Right lung (tissue), 5 donors: ENCODE results near the gene ZNF469. TPM values are rescaled to one million over a fixed set of nuclear protein-coding genes. Genes with fewer than 3 reads are reported as not detected.
"Not testable (repeated sequence)": the region's sequence is repeated elsewhere in the genome, so short reads cannot be mapped to it uniquely, and the experiment has no call there.

Experiments
- DNase-seq, 2 donors: peaks; one replicate each; pipeline ENCODE4 v3.0.0-alpha.2; 2013
- polyA plus RNA-seq, 5 donors: library from polyadenylated mRNA; unstranded; fragments of 120-200 nt; gene quantifications; one replicate each; pipeline versions ENCODE4 v1.2.1 to v1.2.3, GENCODE V29; 2013; ENCODE audit warnings: inconsistent platforms in 1 of 5, low replicate concordance in 1 of 5; ENCODE audit not compliant: insufficient read length in 5 of 5, insufficient read depth in 1 of 5

The ZNF469 gene
- polyA plus RNA-seq, 5 donors = 1.5 to 3.1 (median 1.7) TPM

- DNase-seq = no peak
Observed at GRCh38 chr16:88358023-88358420, 24.7 kb upstream of the ZNF469 start.

DNA sequence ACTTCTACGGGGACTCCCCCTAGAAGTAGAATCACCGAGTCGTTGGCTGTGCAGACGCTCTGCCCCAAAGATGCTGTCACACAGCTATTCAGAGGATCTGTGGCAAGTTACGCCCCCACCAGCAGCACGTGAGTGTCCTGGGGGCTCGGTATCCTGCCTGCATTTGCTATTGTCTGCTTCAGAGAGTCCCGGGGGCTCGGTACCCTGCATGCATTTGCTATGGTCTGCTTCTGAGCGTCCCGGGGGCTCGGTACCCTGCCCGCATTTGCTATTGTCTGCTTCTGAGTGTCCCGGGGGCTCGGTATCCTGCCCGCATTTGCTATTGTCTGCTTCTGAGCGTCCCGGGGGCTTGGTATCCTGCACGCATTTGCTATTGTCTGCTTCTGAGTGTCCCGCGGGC is 23.8 kb upstream of the ZNF469 start:
- no peak for DNase-seq

GRCh38 chr16:88360401-88360800 is 22.4 kb upstream of the ZNF469 start:
- DNase-seq = not testable (repeated sequence)

DNA sequence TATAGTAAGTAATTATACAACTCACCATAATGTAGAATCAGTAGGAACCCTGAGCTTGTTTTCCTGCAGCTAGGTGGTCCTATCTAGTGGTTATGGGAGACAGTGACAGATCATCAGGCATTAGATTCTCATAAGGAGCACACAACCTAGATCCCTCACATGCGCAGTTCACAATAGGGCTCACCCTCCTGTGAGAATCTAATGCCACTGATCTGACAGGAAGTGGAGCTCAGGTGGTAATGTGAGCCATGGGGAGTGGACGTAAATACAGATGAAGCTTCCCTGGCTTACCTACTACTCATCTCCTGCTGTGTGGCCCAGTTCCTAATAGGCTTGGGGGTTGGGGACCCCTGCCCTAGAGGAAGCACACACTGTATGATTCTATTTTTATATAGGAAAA is 21.8 kb upstream of the ZNF469 start:
- no peak for DNase-seq

DNA sequence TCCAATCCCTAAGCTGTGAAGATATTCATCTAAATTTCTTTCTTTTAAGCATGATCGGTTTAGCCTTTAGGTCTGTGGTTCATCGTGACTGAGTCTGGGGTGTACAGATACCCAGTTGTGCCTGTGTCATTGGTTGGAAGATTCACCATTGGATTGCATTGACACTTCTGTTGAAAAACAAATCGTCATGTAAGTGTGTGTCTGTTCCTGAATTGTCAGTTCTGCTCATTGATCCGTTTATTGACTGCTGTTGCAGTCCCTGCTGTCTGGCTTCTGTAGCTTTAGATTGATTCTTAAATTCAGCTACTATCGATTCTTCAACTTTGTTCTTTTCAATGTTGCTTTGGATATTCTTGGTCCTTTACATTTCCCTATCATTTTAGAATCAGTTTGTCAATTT is 21.0 kb upstream of the ZNF469 start:
- DNase-seq = no peak

- no peak for DNase-seq
Observed at GRCh38 chr16:88363239-88363891, 19.4 kb upstream of the ZNF469 start.

- no peak for DNase-seq
Observed at GRCh38 chr16:88365244-88365865, 17.4 kb upstream of the ZNF469 start.

DNA sequence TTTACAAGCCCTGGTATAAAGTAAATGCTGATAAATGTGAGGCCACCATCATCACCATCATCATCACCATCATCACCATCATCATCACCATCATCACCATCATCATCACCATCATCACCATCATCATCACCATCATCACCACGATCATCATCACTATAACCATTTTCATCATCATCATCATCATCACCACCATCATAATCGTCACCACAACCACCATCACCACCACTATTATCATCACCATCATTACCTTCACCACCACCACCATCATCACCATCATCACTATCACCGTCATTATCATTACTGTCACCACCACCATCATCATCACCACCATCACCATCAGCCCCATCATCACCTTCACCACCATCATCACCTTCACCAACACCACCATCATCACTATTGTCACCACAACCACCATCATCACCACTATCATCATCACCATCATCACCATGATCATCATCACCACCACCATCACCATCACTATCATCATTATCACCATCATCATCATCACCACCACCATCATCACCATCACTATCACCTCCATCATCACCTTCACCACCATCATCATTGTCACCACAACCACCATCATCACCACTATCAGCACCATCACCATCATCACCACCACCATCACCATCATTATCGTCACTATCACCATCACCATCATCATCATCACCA is 16.6 kb upstream of the ZNF469 start:
- no peak for DNase-seq

- no peak for DNase-seq
Observed at GRCh38 chr16:88366704-88367047, 16.1 kb upstream of the ZNF469 start.

GRCh38 chr16:88367560-88367959 is 15.2 kb upstream of the ZNF469 start:
- DNase-seq = no peak

DNA sequence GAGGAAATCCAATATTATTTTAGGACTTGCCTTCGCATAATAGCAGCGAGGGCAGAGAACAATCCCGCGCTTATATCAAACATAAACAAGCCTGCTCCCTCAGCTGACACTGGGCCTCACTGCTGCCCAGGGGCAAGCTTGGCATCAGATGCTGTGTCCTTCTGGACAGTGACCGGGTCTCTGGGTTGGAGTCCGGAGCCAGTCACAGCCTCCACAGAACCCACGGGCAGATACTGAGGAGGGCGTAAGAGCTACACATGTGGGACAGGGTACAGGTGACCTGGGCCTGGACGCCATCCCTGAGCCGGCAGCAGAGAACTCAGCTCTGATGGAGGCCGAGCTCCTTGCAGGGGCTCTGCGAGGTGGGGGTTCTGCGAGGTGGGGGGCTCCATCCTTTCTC is 14.7 kb upstream of the ZNF469 start:
- no peak for DNase-seq

- DNase-seq = no peak
Observed at GRCh38 chr16:88368994-88369393, 13.8 kb upstream of the ZNF469 start.

GRCh38 chr16:88369447-88370008 is 13.2 kb upstream of the ZNF469 start:
- DNase-seq = no peak

DNA sequence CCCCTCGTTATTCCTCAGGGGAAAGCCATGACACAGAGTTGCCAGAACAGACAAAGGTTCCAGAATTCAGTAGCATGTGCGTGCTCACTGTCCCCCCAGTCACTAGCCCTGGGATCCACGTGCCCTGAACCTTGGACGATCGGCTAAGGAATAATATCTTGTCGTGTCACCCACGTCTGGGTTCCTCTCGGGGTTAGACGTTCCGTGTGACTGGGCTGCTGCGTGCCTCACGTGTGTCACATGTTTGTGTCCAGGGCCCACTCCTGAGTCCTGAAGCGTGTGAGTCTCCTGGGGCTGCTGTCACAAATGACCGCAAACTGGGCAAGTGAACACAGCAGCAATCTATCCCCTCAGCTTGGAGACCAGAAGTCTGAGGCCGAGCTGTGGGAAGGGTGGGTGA is 12.4 kb upstream of the ZNF469 start:
- no peak for DNase-seq

DNA sequence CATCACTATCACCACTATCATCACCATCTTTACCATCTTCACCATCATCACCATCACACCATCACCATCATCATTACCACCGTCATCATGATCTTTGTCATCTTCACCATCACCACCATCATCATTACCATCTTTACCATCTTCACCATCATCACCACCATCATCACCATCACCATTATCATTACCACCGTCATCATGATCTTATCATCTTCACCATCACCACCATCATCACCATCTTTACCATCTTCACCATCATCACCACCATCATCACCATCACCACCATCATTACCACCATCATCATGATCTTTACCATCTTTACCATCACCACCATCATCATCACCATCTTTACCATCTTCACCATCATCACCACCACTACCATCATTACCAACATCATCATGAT is 10.2 kb upstream of the ZNF469 start:
- DNase-seq = no peak

GRCh38 chr16:88373211-88373610 is 9.5 kb upstream of the ZNF469 start:
- DNase-seq = no peak

DNA sequence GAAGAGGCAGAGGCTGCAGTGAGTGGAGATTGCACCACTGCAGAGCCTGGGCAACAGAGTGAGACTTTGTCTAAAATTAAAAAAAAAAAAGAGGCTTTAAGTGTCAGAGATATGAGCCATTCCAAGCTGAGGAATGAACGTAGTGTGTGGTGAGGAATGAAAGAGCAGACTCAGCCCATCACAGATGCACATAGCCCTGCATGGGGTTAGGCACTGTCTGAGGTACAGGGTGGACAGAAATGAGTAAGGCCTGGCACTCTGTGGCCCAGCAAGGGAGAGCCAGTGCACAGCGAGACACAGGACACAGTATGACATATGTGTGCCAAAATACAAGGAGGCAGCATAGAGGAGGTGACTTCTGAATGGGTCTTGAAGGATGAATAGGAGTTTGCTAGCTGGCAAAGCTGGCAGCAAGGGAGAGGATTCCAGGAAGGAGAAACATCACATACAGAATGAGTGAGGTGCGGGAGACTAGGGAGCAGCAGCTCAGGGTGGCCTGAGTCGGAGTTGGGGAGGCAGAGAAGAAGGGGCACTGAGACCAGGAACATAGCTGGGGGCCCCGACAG is 8.7 kb upstream of the ZNF469 start:
- DNase-seq = no peak

- DNase-seq = no peak
Observed at GRCh38 chr16:88374736-88375135, 8.0 kb upstream of the ZNF469 start.

- no peak for DNase-seq
Observed at GRCh38 chr16:88375236-88375975, 7.4 kb upstream of the ZNF469 start.

DNA sequence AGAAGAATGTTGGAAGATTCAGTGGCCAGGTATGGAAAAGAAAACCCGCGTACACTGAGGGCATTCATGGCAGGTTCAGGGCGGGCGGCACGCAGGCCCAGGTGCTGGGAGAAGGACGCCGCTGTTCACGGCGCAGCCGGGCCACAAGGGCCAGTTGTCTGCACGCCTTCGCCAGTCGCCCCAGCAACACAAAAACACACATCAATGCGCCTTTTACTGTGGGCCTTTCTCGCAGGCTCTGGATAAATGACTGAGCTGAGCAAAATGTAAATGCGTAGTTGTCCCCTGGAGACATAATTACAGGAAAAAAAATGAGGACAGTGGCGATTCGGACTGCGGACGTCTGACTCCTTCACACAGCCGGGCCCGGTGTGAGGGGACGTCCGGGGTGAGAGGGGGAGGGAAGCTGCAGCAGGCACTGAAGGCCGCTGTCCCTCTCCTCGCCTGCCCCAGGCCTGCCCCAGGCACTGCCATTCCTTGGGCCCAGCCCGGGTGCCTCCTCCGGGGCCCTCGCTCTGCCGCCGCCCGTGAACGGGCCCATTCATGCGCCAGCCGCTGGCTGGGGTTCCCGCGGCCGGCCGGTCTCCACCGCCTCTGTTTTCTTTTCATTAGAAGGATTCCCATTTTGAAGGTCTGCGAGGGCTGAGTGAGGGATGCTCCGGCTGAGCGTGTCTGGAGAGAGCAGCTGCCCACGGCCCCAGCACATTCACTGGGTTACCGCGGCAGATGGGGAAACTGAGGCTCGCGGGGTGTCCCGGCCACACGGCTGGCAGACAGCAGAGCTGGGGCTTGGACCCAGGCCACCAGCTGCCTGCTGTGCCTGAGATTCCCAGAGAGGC is 6.5 kb upstream of the ZNF469 start:
- DNase-seq = no peak
